HG03575 (cell line): ENCODE results near the gene CCDC88C.
"Not testable (repeated sequence)": the region's sequence is repeated elsewhere in the genome, so short reads cannot be mapped to it uniquely, and the experiment has no call there.

Experiments
- ATAC-seq: cut with Tn5 transposase; IDR thresholded peaks from one replicate; pipeline ENCODE4 v1.9.1; 2021; ENCODE audit not compliant: unreplicated experiment, insufficient number of reproducible peaks, low FRiP score; ENCODE audit errors: extremely low read depth

CCDC88C gene, protein sequence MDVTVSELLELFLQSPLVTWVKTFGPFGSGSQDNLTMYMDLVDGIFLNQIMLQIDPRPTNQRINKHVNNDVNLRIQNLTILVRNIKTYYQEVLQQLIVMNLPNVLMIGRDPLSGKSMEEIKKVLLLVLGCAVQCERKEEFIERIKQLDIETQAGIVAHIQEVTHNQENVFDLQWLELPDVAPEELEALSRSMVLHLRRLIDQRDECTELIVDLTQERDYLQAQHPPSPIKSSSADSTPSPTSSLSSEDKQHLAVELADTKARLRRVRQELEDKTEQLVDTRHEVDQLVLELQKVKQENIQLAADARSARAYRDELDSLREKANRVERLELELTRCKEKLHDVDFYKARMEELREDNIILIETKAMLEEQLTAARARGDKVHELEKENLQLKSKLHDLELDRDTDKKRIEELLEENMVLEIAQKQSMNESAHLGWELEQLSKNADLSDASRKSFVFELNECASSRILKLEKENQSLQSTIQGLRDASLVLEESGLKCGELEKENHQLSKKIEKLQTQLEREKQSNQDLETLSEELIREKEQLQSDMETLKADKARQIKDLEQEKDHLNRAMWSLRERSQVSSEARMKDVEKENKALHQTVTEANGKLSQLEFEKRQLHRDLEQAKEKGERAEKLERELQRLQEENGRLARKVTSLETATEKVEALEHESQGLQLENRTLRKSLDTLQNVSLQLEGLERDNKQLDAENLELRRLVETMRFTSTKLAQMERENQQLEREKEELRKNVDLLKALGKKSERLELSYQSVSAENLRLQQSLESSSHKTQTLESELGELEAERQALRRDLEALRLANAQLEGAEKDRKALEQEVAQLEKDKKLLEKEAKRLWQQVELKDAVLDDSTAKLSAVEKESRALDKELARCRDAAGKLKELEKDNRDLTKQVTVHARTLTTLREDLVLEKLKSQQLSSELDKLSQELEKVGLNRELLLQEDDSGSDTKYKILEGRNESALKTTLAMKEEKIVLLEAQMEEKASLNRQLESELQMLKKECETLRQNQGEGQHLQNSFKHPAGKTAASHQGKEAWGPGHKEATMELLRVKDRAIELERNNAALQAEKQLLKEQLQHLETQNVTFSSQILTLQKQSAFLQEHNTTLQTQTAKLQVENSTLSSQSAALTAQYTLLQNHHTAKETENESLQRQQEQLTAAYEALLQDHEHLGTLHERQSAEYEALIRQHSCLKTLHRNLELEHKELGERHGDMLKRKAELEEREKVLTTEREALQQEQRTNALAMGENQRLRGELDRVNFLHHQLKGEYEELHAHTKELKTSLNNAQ (N-terminal part only)

DNA sequence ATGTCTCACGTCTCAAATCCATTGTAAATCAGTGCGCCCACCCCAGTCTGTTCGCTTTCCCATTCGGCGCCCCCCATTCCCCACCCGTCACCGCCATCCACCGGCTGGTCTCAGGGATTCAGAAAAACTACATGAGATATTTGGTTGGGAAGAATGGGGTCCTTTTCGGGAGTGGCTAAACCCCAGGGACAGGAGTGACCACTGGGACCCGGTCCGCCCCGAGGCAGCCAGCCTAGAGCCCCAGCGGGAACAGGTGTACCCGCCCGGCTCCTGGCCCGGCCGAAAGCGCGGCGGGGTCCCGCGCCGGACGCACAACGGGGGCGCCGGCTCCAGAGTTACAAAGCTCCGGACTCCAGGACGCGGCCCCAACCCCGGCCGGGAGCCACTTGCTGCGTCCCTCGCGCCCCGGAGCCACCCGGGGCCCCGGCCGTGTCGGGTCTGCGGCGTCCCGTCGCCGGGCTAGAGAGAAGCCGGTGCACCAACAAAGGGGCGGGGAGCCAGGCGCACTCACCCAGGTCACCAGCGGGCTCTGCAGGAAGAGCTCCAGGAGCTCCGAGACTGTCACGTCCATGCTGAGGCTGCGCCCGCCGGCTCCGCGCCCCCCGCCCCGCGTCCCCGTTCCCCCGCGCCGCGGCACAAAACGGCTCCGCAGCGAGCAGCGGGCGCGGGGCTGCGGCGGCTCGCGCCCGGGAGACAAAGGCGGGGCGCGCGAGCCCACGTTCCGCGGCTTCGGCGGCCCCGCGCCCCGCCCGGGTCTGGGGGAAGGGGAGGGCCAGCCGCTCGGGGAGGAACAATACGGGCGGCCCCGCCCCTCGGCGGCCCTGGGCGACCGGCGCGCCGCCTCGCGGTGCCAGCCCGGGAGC is at the start of gene CCDC88C:
Gene CCDC88C (minus strand): TSS at position 701 of the 863 bp plus-strand sequence. CDS start 130 bp downstream, at position 571.
- ATAC-seq: no peak

DNA sequence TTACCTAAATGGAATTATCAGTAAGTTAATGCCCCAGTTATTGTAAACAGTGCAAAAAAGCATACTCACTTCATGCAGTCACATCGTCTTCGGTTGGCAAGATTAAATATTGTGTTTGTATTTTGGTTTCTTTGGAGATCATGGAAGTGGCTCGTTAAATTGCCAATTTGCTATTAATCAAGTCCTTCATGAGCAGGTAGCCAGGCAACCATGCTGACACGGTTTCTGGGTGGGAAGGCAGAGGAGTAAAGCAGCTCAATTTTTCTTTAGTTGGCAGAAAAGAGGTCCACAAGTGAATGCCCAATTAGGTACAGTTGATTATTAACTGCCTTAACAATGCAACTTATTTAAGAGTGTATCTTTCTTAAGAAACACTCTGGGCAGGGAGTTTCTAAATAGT is 48.6 kb upstream of the CCDC88C start:
- ATAC-seq: no peak

DNA sequence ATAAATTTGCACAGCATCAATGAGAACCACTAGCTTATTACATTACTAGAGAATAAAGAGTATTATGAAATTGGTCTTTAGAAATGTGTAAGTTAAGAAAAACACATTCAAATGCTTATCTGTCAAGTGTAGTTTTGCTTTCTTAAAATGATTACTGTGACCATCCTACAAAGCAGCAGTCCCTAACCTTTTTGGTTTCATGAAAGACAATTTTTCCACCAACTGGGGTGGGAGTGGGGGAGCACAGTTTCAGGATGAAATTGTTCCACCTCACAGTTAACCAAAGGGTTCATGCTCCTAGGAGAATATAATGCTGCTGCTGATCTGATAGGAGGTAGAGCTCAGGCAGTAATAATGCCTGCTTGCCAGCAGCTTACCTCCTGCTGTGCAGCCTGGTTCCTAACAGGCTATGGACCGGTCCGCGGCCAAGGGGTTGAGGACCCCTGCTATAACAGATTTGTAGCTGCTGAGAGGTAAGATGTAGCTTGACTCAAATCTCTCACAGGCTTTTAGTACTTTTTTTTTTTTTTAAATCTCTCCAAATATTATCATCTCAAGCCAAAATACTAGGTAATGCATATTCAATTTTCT is 47.1 kb upstream of the CCDC88C start:
- ATAC-seq: no peak

DNA sequence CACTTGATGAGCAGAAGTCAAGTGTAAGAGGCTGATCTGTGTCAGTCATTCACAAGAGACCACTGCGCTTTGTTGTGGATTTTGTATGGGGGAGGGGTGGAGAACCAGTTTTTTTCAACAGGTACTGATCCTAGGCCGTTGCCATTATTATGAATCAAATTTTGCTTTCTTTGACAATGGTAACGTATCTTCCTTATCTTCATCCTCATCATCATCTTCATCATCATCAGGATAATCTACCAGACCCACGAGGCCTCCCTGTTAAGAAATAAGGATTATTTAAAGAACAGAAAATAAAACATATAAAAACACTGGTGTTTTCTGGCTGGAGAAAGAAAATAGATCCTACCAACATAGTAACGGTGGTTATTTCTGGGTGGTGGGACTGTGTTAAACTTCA is 41.0 kb upstream of the CCDC88C start:
- ATAC-seq: no peak

DNA sequence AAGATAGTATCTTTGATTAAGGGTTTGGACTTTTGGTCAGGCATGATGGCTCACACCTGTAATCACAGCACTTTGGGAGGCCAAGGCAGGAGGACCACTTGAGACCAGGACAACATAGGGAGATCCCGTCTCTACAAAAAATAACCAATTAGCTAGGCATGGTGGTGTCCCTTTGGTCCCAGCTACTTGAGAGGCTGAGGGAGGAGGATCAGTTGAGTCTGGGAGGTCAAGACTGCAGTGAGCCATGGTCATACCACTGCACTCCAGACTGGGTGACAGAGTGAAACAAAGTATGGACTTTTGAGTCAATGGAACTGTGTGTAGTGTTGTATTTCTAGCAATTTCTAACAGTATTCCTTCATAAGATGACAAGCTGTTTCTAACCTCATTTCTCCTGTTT is 38.7 kb upstream of the CCDC88C start:
- ATAC-seq: no peak

DNA sequence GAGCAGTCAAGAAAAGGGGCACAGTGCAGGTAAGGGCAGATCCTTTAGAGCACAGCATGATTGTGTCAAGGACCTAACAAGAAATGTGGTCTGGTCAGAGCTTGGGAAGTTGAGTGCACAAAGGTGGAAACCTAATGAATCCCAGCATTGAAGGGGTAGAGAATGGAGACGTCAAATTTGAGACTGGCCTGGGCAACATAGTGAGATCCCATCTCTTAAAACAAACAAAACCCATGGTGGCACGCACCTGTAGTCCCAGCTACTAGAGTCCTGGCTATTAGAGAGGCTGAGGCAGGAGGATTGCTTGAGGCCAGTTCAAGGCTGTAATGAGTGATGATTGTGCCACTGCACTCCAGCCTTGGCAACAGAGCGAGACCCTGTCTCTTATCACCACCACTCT is 37.0 kb upstream of the CCDC88C start:
- ATAC-seq: no peak

DNA sequence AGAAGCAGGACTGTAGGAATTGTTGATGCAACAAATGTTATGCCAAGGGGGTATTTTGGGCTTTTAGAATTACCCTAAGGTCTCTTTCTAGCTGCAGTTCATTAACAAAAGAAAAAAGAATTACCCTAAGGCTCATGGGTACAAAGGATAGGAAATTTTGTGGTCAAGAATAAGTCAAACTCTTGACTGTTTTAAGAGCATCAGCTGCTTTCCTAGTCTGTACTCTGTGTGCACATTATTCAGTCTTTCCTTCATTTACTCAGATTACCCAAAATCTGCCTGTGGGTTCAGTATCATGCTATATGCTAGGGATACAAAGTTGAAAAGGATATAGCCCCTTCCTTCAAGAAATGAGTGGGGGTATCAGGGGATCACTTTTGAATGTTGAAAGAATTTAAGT is 36.5 kb upstream of the CCDC88C start:
- ATAC-seq: no peak

DNA sequence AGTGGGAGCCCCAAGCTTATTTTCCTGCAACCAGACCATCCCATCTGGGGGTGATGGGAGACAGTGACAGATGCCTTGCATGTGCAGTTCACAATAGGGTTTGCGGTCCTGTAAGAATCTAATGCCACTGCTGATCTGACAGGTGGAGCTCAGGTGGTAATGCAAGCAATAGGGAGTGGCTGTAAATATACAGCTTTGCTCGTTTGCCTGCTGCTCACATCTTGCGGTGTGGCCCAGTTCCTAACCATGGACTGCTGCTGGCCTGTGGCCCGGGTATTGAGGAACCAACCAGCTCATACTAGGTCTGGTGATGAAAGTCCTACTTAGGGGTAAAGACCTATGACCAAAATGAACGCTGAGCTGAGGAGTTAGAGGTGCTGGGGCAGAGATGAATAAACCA is 36.1 kb upstream of the CCDC88C start:
- no peak for ATAC-seq

DNA sequence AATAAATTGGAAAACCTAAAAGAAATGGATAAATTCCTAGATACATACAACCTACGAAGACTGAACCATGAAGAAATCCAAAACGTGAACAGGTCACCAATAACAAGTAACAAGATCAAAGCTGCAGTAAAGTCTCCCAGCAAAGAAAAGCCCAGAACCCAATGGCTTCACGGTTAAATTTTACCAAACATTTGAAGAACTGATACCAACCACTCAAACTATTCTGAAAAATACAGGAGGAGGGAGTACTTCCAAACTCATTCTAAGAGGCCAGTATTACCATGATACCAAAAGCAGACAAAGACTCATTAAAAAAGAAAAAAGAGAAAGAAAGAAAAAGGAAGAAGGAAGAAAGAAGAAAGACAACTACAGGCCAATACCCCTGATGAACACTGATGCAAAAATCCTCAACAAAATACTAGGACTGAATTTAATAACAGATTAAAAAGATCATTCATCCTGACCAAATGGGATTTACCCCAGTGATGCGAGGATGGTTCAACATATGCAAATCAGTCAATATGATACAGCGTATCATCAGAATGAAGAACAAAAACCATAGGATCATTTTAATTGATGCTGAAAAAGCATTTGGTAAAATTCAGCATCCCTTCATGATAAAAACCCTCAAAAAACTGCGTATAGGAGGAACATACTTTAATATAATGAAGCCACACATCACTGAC is 26.9 kb upstream of the CCDC88C start:
- ATAC-seq: no peak

DNA sequence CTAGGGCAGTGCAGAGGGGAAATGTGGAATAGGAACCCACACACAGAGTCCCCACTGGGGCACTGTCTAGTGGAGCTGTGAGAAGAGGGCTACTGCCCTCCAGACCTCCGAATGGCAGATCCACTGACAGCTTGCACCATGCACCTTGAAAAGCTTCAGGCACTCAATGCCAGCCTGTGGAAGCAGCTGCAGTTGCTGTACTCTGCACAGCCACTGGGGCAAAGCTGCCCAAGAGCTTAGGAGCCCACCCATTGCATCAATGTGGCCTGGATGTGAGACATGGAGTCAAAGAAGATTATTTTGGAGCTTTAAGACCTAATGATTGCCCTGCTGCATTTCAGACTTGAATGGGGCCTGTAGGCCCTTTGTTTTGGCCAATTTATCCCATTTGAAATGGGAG is 21.7 kb upstream of the CCDC88C start:
- ATAC-seq: no peak

DNA sequence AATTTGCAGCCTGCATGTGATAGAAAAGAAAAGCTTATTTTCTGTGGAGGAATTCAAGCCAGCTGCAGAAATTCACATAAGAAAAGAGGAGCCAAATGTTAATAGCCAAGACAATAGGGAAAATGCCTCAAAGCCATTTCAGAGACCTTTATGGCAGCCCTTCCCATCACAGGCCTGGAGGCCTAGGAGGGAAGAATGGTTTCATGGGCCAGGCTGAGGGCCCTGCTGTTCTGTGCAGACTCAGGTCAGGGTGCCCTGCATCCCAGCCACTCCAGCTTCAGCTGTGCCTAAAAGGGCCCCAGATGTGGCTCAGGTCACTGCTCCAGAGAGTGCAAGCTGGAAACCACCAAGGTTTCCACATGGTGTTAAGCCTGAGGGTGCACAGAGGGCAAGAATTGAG is 21.2 kb upstream of the CCDC88C start:
- ATAC-seq: no peak

DNA sequence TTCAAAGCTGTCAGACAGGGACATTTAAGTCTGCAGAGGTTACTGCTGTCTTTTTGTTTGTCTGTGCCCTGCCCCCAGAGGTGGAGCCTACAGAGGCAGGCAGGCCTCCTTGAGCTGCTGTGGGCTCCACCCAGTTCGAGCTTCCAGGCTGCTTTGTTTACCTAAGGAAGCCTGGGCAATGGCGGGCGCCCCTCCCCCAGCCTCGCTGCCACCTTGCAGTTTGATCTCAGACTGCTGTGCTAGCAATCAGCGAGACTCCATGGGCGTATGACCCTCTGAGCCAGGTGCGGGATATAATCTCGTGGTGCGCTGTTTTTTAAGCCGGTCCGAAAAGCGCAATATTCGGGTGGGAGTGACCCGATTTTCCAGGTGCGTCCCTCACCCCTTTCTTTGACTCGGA is 18.6 kb upstream of the CCDC88C start:
- not testable (repeated sequence) for ATAC-seq

DNA sequence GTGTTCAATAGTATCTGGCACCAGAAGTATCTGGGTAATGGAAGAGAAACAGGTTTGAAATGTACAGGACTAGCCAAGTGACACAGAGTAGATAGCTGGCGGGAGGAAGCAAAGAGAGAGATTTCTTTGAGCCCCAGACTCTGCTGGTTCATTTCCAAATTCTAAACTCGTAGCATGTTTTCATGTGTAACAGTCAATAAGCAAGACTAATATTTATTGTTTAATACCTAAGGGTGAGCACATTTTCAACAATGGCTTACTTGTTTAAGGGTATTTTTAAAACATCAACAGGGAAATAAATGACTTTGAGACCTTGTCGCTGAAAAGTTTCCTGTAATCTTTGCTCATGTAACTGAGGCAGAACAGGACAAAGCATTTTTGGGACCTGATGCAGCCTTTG is 11.8 kb upstream of the CCDC88C start:
- ATAC-seq: no peak

DNA sequence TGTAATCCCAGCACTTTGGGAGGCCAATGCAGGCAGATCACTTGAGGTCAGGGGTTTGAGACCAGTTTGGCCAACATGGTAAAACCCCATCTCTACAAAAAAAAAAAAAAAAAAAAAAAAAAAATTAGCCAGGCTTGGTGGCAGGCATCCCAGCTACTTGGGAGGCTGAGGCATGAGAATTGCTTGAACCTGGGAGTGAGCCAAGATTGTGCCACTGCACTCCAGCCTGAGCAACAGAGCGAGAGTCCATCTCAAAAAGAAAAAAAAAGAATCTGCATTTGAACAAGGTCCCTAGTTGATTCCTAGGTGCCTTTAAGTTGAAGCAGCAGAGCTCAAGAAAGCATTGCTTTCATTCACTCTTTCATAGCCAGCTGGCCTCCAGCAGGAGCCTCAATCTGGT is 11.3 kb upstream of the CCDC88C start:
- ATAC-seq: not testable (repeated sequence)

DNA sequence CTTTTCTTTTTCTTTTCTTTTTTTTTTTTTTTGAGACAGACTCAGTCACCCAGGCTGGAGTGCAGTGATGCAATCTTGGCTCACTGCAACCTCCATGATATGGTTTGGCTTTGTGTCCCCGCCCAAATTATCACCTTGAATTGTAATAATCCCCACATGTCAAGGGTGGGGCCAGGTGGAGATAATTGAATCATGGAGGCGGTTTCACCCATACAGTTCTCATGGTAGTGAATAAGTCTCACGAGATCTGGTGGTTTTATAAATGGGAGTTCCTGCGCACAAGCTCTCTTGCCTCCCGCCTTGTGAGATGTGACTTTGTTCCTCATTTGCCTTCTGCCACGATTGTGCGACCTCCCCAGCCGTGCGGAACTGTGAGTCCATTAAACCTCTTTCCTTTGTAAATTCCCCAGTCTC is 7.9 kb upstream of the CCDC88C start:
- ATAC-seq: not testable (repeated sequence)

DNA sequence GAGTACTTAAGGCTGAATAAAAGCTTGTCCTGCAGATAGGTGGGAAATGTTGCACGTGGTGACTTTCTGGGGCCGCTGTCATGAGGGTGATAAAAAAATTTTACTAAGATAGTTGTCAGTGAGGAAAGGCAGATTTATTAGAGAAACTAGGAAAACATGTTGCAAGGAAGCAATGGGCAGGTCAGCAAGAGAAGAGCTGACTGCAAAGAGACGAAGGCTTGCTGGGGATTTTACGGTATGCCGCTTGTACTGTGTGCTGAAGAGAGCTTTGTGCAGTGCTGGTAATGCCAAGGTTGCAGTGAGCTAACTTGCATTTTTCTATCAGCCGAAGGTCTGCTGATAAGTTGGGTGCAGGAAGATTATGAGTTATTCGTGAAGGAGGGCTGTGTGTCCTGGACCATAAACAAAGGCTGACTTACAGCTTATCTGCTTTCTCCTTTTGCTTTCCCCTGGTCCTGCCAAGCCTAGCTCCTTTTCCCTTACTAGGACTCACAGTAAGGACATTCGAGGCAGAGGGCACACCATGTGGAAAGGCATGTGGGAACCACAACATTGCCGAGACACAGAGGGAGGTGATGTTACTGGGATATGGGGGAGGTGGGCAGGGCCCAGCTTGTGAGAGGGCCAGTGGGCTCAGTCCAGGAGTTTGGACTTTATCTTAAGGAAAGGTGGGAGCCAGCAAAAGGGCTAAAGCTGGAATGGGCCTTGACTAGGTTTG is 7.4 kb upstream of the CCDC88C start:
- ATAC-seq: no peak

DNA sequence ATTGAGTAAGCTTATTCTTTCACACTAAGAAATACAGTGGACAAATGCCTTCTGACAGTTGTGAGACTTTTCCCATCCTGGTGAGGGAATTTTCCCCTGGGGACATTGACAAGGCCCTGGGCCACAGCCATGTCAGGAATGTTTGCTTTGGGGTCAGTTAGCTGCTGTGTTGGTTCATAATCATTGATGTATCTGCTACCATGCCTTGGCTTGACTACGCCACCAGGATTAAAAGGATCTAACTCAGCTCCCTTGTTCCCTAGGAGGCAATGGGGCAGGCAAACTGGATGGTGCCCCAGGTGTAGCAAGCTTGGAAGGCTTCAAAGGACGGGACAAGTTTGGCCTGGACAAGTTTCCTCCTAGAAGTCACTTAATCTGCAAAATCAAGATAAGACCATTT is 3.1 kb upstream of the CCDC88C start:
- ATAC-seq: no peak
